Activated T-cell treated with anti-CD3 and anti-CD28 coated beads, Interleukin-2, amount 50 U/mL, for 24 hours (primary cell): ENCODE measurements around the gene PAIP1.
"Not testable (repeated sequence)": the region's sequence is repeated elsewhere in the genome, so short reads cannot be mapped to it uniquely, and the experiment has no call there.

Source experiments
- DNase-seq: peaks from one replicate; pipeline ENCODE4 v3.0.0-alpha.2; 2020
- H3K27ac Mint-ChIP-seq: 2 replicates; pipeline ENCODE4 v1.8.0; 2020; ENCODE audit warnings: mild to moderate bottlenecking, mixed read lengths
- H3K27me3 Mint-ChIP-seq: 2 replicates; pipeline ENCODE4 v1.8.0; 2020; ENCODE audit warnings: mixed read lengths
- H3K36me3 Mint-ChIP-seq: 2 replicates; pipeline ENCODE4 v1.8.0; 2020; ENCODE audit warnings: low read depth, mixed read lengths
- H3K4me1 Mint-ChIP-seq: 2 replicates; pipeline ENCODE4 v1.8.0; 2020; ENCODE audit warnings: low read depth, mixed read lengths
- H3K4me3 Mint-ChIP-seq: 2 replicates; pipeline ENCODE4 v1.8.0; 2020; ENCODE audit warnings: mild to moderate bottlenecking, moderate library complexity, mixed read lengths
- H3K9me3 Mint-ChIP-seq: 2 replicates; pipeline ENCODE4 v1.8.0; 2020; ENCODE audit warnings: mixed read lengths

Gene PAIP1

DNA sequence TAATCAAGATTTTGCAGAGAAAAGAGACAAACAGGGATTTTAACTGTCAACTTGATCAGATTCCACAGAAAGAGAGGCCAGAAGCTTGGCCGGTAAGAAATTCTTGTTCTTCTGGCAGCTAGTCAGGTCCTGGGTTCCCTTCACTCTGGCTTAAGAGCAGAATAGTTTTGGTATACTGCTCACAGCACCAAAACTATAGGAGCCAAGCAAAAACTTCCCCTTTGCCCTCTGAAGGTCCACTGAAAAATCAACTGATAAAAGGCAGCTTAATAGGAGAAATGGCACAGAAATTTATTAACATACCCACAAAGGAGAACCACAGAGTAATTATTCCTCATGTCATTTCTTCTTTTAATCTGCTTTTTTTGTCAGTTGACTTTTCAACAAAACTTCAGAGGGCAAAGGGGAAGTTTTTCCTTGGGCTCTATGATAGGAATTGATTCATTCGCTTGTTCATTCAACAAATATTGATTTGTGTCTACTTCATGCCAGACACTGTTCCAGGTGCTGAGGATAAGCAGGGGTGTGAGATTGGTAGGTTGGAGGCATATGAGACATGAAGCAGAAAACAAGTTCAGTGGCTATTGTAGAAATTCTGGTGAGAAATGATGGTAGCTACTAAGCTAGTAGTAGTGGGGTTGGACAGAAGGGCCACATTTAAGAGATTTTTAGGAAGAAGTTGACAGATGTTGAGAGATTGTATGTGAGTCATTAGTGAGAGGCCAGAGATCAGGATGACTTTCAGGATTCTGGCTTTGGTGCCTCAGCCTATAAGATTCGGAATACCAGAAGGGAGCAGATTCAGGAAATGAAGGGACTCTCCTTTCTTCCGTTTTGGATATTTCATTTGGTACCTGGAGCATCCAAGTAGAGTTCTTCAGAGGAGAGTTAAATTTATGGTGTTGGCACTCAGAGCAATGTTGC, 25.5 kb upstream of the PAIP1 start:
- Mint-ChIP-seq H3K27ac (no peak overlapping the region), H3K27me3 (no peaks in the 10 kb centered on the region), H3K36me3 (peaks cover 19% of the 10 kb centered on the region), H3K4me1 (no peaks in the 10 kb centered on the region), H3K4me3 (no peak overlapping the region), H3K9me3 (no peaks in the 10 kb centered on the region)
- no peak for DNase-seq

DNA sequence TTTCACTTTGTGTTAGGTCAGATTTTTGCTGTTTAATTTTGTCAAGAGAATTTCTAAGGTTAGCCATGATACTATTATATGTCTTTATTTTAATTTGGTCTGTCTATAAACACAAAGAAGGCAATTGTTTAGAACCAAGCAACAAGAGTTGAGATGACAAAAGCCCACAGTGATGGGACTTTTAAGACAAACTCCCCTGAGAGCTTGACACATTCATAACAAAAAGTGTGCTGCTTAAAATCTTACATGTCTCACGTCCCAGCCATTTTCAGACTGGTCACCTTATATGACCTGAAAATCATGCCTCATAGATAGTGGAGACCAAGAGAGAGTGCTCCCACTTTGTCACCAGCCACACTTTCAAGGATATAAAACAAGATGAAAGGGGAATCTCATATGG, 24.5 kb upstream of the PAIP1 start:
- H3K27ac Mint-ChIP-seq = no peak overlapping the region
- H3K27me3 Mint-ChIP-seq = no peaks in the 10 kb centered on the region
- no peaks in the 10 kb centered on the region for H3K4me1 Mint-ChIP-seq
- no peak for DNase-seq
- H3K4me3 Mint-ChIP-seq = no peak overlapping the region
- H3K9me3 Mint-ChIP-seq = no peaks in the 10 kb centered on the region
- peaks cover 21% of the 10 kb centered on the region for H3K36me3 Mint-ChIP-seq

DNA sequence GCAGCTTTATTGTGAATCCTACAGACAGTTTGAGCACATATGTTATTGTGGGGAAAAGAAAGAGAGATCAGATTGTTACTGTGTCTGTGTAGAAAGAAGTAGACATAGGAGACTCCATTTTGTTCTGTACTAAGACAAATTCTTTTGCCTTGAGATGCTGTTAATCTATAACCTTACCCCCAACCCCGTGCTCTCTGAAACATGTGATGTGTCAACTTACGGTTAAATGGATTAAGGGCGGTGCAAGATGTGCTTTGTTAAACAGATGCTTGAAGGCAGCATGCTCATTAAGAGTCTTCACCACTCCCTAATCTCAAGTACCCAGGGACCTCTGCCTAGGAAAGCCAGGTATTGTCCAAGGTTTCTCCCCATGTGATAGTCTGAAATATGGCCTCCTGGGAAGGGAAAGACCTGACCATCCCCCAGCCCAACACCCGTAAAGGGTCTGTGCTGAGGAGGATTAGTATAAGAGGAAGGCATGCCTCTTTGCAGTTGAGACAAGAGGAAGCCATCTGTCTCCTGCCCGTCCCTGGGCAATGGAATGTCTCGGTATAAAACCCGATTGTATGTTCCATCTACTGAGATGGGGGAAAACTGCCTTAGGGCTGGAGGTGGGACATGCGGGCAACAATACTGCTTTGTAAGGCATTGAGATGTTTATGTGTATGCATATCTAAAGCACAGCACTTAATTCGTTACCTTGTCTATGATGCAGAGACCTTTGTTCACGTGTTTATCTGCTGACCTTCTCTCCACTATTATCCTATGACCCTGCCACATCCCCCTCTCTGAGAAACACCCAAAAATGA, 23.7 kb upstream of the PAIP1 start:
- H3K4me3 Mint-ChIP-seq, H3K27me3 Mint-ChIP-seq, DNase-seq, H3K4me1 Mint-ChIP-seq, H3K9me3 Mint-ChIP-seq, H3K27ac Mint-ChIP-seq: not testable (repeated sequence)
- H3K36me3 Mint-ChIP-seq = peaks cover 26% of the 10 kb centered on the region

DNA sequence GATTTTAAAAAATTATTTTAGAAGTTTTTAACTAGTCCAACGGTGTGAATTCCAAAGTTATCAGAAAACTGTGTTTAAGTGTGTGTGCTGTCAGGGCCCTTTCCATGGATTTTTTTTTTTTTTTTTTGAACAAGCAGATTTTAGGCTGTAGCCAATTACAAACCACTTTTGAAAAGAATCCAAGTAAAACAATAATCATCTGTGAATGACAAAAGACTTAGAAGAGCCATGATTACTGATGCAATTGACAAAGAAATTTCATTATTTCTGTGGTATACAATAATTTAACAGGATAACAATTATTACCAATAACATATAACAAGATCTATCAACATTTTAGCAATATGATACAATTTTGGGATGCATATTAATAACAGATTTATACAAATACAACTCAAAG, 16.2 kb upstream of the PAIP1 start:
- Mint-ChIP-seq H3K36me3 (peaks cover 20% of the 10 kb centered on the region), H3K9me3 (no peaks in the 10 kb centered on the region), H3K27me3 (no peaks in the 10 kb centered on the region), H3K4me3 (no peak overlapping the region), H3K4me1 (peaks cover under 1% of the 10 kb centered on the region), H3K27ac (no peak overlapping the region)
- DNase-seq = no peak

DNA sequence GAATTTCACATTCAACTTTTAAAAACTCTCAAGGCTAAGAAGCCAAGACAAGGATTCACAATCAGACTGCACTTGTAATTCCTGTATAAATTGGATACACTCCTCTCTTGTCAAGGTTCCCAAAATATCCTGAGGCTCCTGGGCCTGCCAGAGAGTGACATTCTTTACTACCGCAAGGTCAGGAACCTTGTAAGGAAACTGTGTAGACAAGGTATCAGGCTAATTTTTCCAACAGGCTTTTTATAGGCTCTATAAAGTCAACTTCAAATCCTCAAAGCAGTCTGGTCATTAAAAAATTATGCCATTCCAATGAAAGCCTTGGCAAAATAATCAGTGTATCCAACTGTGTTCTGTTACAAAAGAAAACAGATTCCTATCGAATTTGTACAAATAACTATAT, 15.5 kb upstream of the PAIP1 start:
- DNase-seq = no peak
- H3K9me3 Mint-ChIP-seq = no peaks in the 10 kb centered on the region
- peaks cover 20% of the 10 kb centered on the region for H3K36me3 Mint-ChIP-seq

DNA sequence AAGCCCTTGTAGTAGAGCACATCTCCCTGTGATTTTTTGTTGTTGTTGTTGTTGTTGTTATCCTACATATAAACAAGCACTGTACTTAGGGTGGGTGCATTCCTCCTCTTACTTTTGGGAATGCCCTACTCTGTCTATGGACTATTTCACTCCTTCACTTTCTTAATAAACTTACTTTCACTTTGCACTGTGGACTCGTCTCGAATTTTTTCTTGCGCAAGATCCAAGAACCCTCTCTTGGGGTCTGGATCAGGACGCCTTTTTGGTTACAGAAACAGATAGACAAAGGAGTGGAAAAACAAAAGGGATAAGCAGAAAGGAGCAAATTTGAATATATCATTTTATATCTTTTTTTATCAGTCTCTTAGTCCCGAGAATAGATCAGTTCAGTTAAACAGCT, 14.4 kb upstream of the PAIP1 start:
- H3K4me3 Mint-ChIP-seq = no peak overlapping the region
- no peaks in the 10 kb centered on the region for H3K9me3 Mint-ChIP-seq
- H3K4me1 Mint-ChIP-seq = peaks cover 4% of the 10 kb centered on the region
- no peaks in the 10 kb centered on the region for H3K27me3 Mint-ChIP-seq
- H3K36me3 Mint-ChIP-seq = peaks cover 11% of the 10 kb centered on the region
- DNase-seq = no peak
- H3K27ac Mint-ChIP-seq = no peak overlapping the region

More for the DNA sequence above, 15.5 kb upstream of the PAIP1 start:
- Mint-ChIP-seq H3K27ac (no peak overlapping the region), H3K4me3 (no peak overlapping the region), H3K27me3 (no peaks in the 10 kb centered on the region), H3K4me1 (peaks cover 4% of the 10 kb centered on the region)

DNA sequence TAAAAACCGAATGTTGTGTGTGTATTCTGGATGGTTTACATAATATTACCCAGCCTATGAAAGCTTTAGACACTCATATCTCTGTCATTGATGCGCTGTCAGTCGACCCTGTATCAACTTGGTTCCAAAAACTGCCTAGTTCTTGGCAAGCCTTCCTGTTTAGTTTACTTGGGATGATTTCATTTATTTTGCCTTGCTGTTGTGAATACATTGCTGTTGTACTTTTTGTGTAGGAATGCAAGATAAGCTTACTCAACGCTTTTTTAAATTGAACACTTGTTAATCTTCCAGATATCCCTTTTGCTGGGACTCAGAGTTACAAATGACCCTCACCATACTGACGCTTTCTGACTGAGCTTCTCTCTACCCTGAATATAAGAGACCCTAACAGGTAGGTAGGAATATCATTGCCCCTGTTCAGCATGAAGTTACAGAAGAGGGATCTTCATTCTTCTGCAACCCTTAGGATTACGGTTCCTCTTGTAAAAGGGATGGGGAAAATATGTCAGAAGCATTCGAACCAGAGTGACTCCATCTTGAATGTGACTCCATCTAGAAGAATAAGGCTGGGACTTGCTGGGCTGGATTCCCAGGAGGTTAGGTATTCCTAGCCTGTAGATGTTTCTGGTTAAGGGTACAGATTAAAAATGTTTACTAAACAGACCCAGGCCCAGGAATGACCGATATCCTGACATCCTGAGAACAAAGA, 13.7 kb upstream of the PAIP1 start:
- Mint-ChIP-seq H3K36me3 (peaks cover 8% of the 10 kb centered on the region), H3K9me3 (no peaks in the 10 kb centered on the region), H3K4me1 (peaks cover 5% of the 10 kb centered on the region), H3K4me3 (no peak overlapping the region), H3K27me3 (no peaks in the 10 kb centered on the region), H3K27ac (no peak overlapping the region)
- no peak for DNase-seq

DNA sequence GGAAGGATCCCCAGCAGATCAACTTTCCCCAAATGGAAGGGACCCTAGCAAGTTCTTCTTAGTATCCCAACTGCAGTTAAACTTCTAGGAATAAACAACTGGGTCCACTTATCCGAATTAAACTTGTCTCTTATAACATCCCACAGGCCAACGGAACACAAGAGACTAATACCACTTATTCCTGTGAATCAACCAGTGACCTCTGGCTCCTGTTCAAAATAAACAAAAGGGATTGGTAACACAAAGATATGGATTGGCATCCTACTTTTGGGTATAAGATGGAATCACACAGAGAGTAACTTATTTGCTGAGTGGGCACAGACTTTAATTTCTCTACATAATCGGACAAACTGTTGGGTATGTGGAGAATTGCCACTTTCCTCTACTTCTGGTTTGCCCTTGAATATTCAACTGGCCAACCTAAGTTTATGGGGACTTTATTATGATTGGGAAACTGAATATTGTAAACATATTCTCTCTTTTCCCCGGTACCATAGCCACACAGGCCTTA, 12.4 kb upstream of the PAIP1 start:
- Mint-ChIP-seq H3K4me1 (peaks cover 5% of the 10 kb centered on the region), H3K27ac (no peak overlapping the region), H3K27me3 (no peaks in the 10 kb centered on the region), H3K4me3 (no peak overlapping the region), H3K9me3 (no peaks in the 10 kb centered on the region), H3K36me3 (no peaks in the 10 kb centered on the region)
- no peak for DNase-seq

DNA sequence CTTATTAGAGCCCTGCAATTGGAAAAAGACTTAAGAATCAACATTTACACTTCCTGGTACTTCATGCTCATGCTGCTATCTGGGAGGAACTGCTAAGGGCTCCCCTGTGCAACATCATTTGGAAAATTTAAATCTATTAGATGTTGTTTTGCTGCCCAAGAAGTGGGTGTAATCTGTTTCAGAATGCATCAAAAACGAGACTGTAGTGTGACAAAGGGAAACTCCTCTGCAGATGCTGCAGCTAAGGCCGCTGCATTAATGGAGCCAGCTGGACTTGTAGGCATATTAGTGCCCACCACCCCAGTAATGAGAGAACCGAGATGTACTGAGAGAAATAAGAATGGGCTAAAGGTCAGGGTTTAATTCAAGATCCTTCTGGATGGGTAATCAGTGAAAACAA, 11.1 kb upstream of the PAIP1 start:
- H3K27me3 Mint-ChIP-seq = no peaks in the 10 kb centered on the region
- H3K4me1 Mint-ChIP-seq = peaks cover 5% of the 10 kb centered on the region
- no peaks in the 10 kb centered on the region for H3K9me3 Mint-ChIP-seq
- no peak overlapping the region for H3K27ac Mint-ChIP-seq
- DNase-seq = no peak
- H3K36me3 Mint-ChIP-seq = no peaks in the 10 kb centered on the region
- no peak overlapping the region for H3K4me3 Mint-ChIP-seq

DNA sequence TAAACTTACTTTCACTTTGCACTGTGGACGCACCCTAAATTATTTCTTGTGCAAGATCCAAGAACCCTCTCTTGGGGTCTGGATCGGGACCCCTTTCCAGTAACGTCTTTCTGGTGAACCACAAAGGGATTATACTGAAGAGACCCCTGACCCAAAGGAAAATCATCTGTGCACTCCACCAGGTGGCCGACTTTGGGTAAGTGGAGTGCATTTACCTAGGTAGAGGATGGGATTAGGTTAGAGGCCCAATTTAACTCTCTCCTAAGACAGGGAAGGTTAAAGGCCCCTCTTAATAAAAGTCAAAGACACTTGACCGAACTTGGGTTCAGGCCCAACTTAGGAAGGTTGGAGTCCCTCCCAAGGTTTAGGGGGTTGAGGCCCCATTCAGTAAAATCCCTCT, 8.2 kb upstream of the PAIP1 start:
- Mint-ChIP-seq H3K9me3 (no peaks in the 10 kb centered on the region), H3K27ac (no peak overlapping the region), H3K27me3 (no peaks in the 10 kb centered on the region), H3K36me3 (no peaks in the 10 kb centered on the region), H3K4me1 (peaks cover 5% of the 10 kb centered on the region), H3K4me3 (no peak overlapping the region)
- DNase-seq = no peak

DNA sequence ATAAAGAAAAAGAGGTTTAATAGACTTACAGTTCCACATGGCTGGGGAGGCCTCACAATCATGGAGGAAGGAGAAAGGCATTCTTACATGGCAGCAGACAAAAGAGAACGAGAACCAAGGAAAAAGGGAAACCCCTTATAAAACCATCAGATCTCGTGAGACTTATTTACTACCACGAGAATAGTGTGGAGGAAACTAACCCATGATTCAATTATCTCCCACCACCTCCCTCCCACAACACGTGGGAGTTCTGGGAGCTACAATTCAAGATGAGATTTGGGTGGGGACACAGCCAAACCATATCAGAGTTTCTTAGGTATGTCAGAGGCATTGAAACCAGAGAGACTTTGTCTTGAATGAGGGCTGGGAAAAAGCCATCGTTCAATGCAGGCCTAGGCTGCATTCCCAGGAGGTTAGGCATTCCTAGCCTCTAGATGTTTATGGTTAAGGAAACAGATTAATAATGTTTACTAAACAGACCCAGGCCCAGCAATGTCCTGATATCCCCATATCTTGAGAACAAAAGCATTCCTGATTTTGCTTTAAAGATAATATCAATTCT, 7.5 kb upstream of the PAIP1 start:
- Mint-ChIP-seq H3K4me3 (no peak overlapping the region), H3K9me3 (no peaks in the 10 kb centered on the region), H3K27ac (no peak overlapping the region), H3K4me1 (peaks cover 5% of the 10 kb centered on the region), H3K27me3 (no peaks in the 10 kb centered on the region), H3K36me3 (no peaks in the 10 kb centered on the region)
- DNase-seq = no peak

DNA sequence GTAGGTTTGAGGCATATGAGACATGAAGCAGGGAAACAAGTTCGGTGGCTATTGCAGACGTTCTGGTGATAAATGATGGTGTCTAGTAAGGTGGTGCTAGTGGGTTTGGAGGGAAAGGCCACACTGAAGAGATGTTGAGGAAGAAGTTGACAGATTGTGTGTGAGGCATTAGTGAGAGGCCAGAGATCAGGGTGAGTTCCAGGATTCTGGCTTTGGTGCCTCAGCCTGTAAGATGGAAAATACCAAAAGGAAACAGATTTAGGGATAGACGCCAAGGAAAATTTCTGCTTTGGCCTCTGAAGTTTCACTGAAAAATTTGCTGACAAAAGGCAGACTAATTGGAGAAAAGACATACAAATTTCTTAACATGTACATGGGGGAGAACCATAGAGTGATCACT, 6.4 kb upstream of the PAIP1 start:
- peaks cover 12% of the 10 kb centered on the region for H3K4me1 Mint-ChIP-seq
- no peaks in the 10 kb centered on the region for H3K36me3 Mint-ChIP-seq
- no peak overlapping the region for H3K27ac Mint-ChIP-seq
- no peak for DNase-seq
- H3K27me3 Mint-ChIP-seq = no peaks in the 10 kb centered on the region
- no peaks in the 10 kb centered on the region for H3K9me3 Mint-ChIP-seq
- H3K4me3 Mint-ChIP-seq = no peak overlapping the region

DNA sequence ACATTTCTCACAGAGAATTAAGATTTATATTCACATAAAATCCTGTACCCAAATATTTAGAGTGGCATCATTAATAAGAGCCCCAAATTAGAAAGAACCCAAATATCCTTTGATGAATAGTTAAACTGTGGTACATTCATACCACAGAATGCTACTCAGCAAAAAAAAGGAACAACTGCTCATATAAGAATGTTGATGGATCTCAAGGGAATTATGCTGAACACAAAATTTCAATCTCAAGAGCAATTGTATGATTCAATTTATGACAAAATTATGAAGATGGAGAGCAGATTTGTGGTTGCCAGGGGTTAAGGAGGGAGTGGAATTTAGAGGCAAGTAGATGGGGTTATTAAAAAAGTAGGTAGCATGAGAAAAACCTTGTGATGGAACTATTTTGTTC, 4.5 kb upstream of the PAIP1 start:
- DNase-seq = no peak
- Mint-ChIP-seq H3K27me3 (no peaks in the 10 kb centered on the region), H3K27ac (no peak overlapping the region)

DNA sequence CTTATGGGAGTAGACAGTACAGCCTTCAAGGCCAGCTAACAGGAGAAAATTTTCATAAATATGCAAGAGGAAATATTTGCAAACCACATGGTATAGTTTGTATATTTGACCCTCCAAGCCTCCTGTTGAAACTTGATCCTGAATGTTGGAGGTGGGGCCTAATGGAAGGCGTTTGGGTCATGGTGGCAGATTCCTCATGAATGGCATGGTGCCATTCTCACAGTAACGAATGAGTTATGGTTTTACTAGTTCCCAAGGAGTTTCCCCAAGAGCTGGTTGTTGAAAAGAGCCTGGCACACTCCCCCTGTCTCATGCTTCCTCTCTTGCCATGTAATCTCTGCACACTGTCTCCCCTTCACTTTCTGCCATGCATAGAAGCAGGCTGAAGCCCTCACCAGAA, 3.3 kb upstream of the PAIP1 start:
- H3K9me3 Mint-ChIP-seq = no peaks in the 10 kb centered on the region
- no peak for DNase-seq
- peaks cover 14% of the 10 kb centered on the region for H3K4me1 Mint-ChIP-seq
- H3K27me3 Mint-ChIP-seq = no peaks in the 10 kb centered on the region
- H3K27ac Mint-ChIP-seq = no peak overlapping the region
- no peak overlapping the region for H3K4me3 Mint-ChIP-seq
- peaks cover 11% of the 10 kb centered on the region for H3K36me3 Mint-ChIP-seq

More for the DNA sequence above, 4.5 kb upstream of the PAIP1 start:
- no peak overlapping the region for H3K4me3 Mint-ChIP-seq
- H3K4me1 Mint-ChIP-seq = peaks cover 16% of the 10 kb centered on the region
- no peaks in the 10 kb centered on the region for H3K9me3 Mint-ChIP-seq
- H3K36me3 Mint-ChIP-seq = no peaks in the 10 kb centered on the region
